Breast epithelium (tissue), 3 donors: Measurements from ENCODE around the gene MIER1.

ENCODE experiments used
- POLR2A ChIP-seq: fragments of 450-650 bp; IDR thresholded peaks from one replicate; pipeline ENCODE4 v1.6.1; 2016; ENCODE audit warnings: antibody characterized with exemption, mild to moderate bottlenecking, moderate library complexity
- TF ChIP-seq, protein P1 (sequence below), 3 donors: fragments of 450-650 bp; IDR thresholded peaks; one replicate each; pipeline ENCODE4 v1.5.1; 2016 to 2017; ENCODE audit warnings: antibody characterized with exemption in 3 of 3, mild to moderate bottlenecking in 3 of 3, moderate library complexity in 3 of 3

DNA sequence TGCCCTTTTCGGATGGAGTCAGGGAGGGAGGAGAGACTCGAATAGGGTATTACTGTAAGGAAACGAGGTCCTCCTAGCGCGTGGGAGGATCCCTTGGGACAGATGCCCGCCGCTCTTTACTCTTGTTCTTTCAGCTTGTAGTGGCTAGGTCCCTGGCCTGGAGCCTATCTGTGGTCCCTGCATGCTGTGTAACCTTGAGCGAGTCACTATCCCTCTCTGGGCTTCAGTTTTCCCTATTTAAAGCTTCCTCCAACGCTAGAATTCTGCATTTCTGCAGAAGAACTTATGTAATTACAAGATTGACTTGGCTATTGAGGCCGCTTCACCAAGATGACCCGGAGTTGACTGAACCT, 744 bp downstream of the MIER1 start:
- TF ChIP-seq, protein P1, sequence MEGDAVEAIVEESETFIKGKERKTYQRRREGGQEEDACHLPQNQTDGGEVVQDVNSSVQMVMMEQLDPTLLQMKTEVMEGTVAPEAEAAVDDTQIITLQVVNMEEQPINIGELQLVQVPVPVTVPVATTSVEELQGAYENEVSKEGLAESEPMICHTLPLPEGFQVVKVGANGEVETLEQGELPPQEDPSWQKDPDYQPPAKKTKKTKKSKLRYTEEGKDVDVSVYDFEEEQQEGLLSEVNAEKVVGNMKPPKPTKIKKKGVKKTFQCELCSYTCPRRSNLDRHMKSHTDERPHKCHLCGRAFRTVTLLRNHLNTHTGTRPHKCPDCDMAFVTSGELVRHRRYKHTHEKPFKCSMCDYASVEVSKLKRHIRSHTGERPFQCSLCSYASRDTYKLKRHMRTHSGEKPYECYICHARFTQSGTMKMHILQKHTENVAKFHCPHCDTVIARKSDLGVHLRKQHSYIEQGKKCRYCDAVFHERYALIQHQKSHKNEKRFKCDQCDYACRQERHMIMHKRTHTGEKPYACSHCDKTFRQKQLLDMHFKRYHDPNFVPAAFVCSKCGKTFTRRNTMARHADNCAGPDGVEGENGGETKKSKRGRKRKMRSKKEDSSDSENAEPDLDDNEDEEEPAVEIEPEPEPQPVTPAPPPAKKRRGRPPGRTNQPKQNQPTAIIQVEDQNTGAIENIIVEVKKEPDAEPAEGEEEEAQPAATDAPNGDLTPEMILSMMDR (IDR thresholded peaks at IDR 0.05) = peak in 2 of 3 donors; percentile 3 to 7
- TF ChIP-seq POLR2A = no peak
